ENCODE results near the gene RHOBTB1.

DNA sequence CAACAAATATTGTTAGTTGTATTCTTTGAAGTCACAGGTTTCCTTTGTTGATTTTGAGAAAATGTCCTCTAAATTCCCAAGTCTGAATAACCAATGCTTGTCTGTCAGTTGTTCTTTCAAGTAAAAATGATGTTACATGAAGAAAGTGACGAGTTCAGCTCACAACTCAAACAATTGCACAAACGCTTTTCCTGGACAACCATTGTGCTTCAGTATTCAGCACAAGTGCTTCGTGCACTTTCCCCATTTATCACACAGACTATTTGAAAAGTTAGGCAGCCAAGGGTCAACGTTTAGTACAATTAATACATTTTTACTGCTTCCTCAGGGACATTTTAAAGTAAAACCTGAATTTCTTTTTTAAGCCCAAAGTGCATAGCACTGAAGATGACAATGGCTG lies 121.2 kb downstream of the RHOBTB1 start:
- TF ChIP-seq, protein P1, sequence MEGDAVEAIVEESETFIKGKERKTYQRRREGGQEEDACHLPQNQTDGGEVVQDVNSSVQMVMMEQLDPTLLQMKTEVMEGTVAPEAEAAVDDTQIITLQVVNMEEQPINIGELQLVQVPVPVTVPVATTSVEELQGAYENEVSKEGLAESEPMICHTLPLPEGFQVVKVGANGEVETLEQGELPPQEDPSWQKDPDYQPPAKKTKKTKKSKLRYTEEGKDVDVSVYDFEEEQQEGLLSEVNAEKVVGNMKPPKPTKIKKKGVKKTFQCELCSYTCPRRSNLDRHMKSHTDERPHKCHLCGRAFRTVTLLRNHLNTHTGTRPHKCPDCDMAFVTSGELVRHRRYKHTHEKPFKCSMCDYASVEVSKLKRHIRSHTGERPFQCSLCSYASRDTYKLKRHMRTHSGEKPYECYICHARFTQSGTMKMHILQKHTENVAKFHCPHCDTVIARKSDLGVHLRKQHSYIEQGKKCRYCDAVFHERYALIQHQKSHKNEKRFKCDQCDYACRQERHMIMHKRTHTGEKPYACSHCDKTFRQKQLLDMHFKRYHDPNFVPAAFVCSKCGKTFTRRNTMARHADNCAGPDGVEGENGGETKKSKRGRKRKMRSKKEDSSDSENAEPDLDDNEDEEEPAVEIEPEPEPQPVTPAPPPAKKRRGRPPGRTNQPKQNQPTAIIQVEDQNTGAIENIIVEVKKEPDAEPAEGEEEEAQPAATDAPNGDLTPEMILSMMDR (IDR thresholded peaks at IDR 0.05): no peak
- no peak for TF ChIP-seq POLR2A (IDR thresholded peaks at IDR 0.05)
